Smooth muscle cell (in vitro differentiated cells): Measurements from ENCODE around the gene ATXN10. TPM values are rescaled to one million over a fixed set of nuclear protein-coding genes. Genes with fewer than 3 reads are reported as not detected.

Source experiments
- DNase-seq: peaks from one replicate; lab custom pipeline; 2025; ENCODE audit not compliant: unreplicated experiment; lab: John Stamatoyannopoulos, UW
- H2AFZ ChIP-seq: fragments of 200-600 bp; sonication (generic); 2 replicates; pipeline ENCODE4 v1.6.0; 2016; ENCODE audit warnings: antibody characterized with exemption, low read depth, mild to moderate bottlenecking
- H3F3A ChIP-seq: fragments of 200-600 bp; sonication (generic); 2 replicates; pipeline ENCODE4 v1.6.0; 2017; ENCODE audit warnings: antibody characterized with exemption, low read depth
- H3K27ac ChIP-seq: fragments of 200-600 bp; sonication (generic); 2 replicates; pipeline ENCODE4 v1.5.1; 2016; ENCODE audit warnings: low read depth, mild to moderate bottlenecking
- H3K27me3 ChIP-seq: fragments of 200-600 bp; sonication (generic); 2 replicates; pipeline ENCODE4 v1.6.1; 2016; ENCODE audit warnings: low read depth, mild to moderate bottlenecking
- H3K36me3 ChIP-seq: fragments of 200-600 bp; sonication (generic); 2 replicates; pipeline ENCODE4 v1.5.1; 2016; ENCODE audit warnings: low read depth
- H3K4me1 ChIP-seq: fragments of 200-600 bp; sonication (generic); 2 replicates; pipeline ENCODE4 v1.5.1; 2016; ENCODE audit warnings: low read depth
- H3K4me2 ChIP-seq: fragments of 200-600 bp; sonication (generic); 2 replicates; pipeline ENCODE4 v1.6.0; 2016; ENCODE audit warnings: mild to moderate bottlenecking
- H3K4me3 ChIP-seq: fragments of 200-600 bp; sonication (generic); 2 replicates; pipeline ENCODE4 v1.5.1; 2016; ENCODE audit warnings: mild to moderate bottlenecking
- H3K79me2 ChIP-seq: fragments of 200-600 bp; sonication (generic); 2 replicates; pipeline ENCODE4 v1.6.0; 2016; ENCODE audit warnings: low read depth, mild to moderate bottlenecking
- H3K9ac ChIP-seq: fragments of 200-600 bp; sonication (generic); 2 replicates; pipeline ENCODE4 v1.6.0; 2016; ENCODE audit warnings: low read depth
- H3K9me3 ChIP-seq: fragments of 200-600 bp; sonication (generic); replicated peaks from 2 replicates; pipeline ENCODE4 v1.5.1; 2016; ENCODE audit warnings: low read depth
- H4K20me1 ChIP-seq: fragments of 200-600 bp; sonication (generic); 2 replicates; pipeline ENCODE4 v1.6.0; 2016; ENCODE audit warnings: low read depth
- WGBS: methylation state at CpG from one replicate; pipeline ENCODE4 v1.1.7; 2016; ENCODE audit warnings: low lambda C conversion rate; 5-methylcytosine and 5-hydroxymethylcytosine counted together
- polyA plus RNA-seq: library from polyadenylated mRNA; unstranded; fragments of >200 nt; fragmentation: Nextera tagmentation; extraction: Ambion mirVana; gene quantifications from 2 replicates; pipeline ENCODE4 v1.2.1, GENCODE V29; 2016
- total RNA-seq: library from RNA; depleted of rRNA; stranded (reverse); fragments of >200 nt; gene quantifications from 2 replicates; pipeline ENCODE4 v1.2.3, GENCODE V29; 2014
- TF ChIP-seq, protein P1 (sequence below): fragments of 200-600 bp; sonication (generic); IDR thresholded peaks from 2 replicates; pipeline ENCODE4 v1.5.1; 2017; ENCODE audit warnings: borderline replicate concordance, mild to moderate bottlenecking, antibody characterized with exemption; ENCODE audit not compliant: insufficient read depth, poor library complexity, severe bottlenecking

Gene ATXN10
- total and polyA plus RNA-seq, 2 experiments from 2014 or later, result 117 to 131 TPM

DNA sequence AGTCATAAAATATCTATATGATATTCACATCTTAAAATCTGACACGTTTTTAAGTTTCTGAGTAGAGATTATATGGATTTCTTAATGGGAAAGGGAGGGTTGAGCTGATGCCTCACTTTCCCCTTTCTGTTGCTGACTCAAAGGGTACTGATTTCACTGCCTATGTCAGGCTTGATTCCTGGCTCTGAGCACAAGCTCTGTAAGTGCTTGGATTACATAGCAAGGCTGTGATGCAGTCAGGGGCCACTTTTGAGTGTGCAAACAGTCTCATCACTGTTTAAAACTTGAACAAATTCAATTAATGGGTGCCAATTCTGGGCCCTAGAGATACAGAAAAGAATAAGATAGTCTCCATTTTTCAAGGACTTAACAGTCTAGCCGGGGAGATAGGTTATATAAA is 14.4 kb downstream of the ATXN10 start:
- peaks cover 8% of the 10 kb centered on the region for H3K4me1 ChIP-seq
- DNase-seq, result no peak
- H4K20me1 ChIP-seq, result peaks cover 100% of the 10 kb centered on the region
- no peaks in the 10 kb centered on the region for H3F3A ChIP-seq
- H3K9me3 ChIP-seq, result no peaks in the 10 kb centered on the region
- 32% methylated on average over 2 of the region's 2 CpGs for WGBS
- no peaks in the 10 kb centered on the region for H3K27me3 ChIP-seq
- peaks cover 100% of the 10 kb centered on the region for H3K79me2 ChIP-seq
- H3K4me3 ChIP-seq, result no peak overlapping the region
- H3K9ac ChIP-seq, result no peak overlapping the region
- peak overlapping the region; percentile 39 for H3K4me2 ChIP-seq
- TF ChIP-seq, protein P1, sequence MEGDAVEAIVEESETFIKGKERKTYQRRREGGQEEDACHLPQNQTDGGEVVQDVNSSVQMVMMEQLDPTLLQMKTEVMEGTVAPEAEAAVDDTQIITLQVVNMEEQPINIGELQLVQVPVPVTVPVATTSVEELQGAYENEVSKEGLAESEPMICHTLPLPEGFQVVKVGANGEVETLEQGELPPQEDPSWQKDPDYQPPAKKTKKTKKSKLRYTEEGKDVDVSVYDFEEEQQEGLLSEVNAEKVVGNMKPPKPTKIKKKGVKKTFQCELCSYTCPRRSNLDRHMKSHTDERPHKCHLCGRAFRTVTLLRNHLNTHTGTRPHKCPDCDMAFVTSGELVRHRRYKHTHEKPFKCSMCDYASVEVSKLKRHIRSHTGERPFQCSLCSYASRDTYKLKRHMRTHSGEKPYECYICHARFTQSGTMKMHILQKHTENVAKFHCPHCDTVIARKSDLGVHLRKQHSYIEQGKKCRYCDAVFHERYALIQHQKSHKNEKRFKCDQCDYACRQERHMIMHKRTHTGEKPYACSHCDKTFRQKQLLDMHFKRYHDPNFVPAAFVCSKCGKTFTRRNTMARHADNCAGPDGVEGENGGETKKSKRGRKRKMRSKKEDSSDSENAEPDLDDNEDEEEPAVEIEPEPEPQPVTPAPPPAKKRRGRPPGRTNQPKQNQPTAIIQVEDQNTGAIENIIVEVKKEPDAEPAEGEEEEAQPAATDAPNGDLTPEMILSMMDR, result no peak
- H3K36me3 ChIP-seq, result peaks cover 3% of the 10 kb centered on the region
- no peak overlapping the region for H2AFZ ChIP-seq
- H3K27ac ChIP-seq, result peak overlapping the region; percentile 2

DNA sequence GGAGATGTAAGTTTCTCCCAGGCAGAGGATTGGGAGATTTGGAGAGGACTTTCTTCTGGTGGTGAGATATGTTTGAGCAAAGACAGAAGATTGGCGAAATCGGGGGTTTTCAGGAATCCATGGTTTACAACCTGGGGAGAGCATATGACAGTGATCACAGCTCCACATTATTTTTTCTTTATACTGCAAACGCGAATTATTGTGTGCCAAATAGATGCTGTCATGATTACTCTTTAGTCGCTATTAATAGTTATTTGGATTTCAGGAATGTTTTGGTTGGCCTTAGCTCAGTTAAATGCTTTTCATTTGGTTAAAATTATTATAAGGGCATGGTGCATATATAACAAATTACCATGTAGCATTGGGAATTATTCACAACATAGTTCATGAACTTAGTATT is 15.2 kb downstream of the ATXN10 start:
- H3K27ac ChIP-seq, result no peak overlapping the region

DNA sequence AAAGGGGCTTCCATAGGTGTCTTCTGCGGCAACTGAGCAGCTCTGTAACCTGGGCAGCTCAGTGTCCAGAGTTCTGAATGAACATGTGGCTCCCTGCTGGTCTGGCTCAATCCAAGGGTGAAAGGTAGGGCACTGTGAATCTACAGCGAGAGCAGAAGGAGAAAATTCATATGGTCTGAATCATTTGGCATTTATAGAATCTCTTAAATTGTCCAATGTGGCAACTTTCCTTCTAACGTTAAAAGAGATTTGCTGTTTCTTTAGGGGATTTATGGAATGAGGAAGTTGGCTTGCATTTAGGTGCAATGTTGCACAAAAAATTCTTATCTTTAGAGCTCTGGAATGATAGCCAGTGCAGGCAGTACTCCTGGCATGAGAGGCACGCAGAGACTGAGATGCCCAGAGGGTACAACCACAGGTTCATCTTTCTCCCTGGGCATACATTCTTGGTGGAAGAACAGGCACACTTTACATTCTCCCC is 17.0 kb downstream of the ATXN10 start:
- Histone ChIP-seq H3K79me2 (peaks cover 92% of the 10 kb centered on the region), H3K27ac (peak overlapping the region; percentile 47), H3K9me3 (no peaks in the 10 kb centered on the region), H3K4me2 (peak overlapping the region; percentile 42), H3K9ac (no peak overlapping the region), H2AFZ (no peak overlapping the region), H3F3A (no peaks in the 10 kb centered on the region), H4K20me1 (peaks cover 99% of the 10 kb centered on the region), H3K4me3 (no peak overlapping the region), H3K4me1 (peaks cover 5% of the 10 kb centered on the region), H3K27me3 (no peaks in the 10 kb centered on the region), H3K36me3 (peaks cover 10% of the 10 kb centered on the region)
- TF ChIP-seq, protein P1, result no peak
- no peak for DNase-seq
- 35% methylated on average over 4 of the region's 4 CpGs for WGBS

More for the DNA sequence above, 15.2 kb downstream of the ATXN10 start:
- DNase-seq, result no peak
- Histone ChIP-seq H3K9ac (no peak overlapping the region), H3K4me3 (no peak overlapping the region), H3K4me1 (peaks cover 5% of the 10 kb centered on the region), H3K4me2 (no peak overlapping the region), H4K20me1 (peaks cover 100% of the 10 kb centered on the region), H3K27me3 (no peaks in the 10 kb centered on the region), H3K9me3 (no peaks in the 10 kb centered on the region), H2AFZ (no peak overlapping the region), H3K79me2 (peaks cover 100% of the 10 kb centered on the region), H3F3A (no peaks in the 10 kb centered on the region), H3K36me3 (peaks cover 3% of the 10 kb centered on the region)
- WGBS, result 95% methylated on average over 5 of the region's 5 CpGs
- TF ChIP-seq, protein P1, result no peak

DNA sequence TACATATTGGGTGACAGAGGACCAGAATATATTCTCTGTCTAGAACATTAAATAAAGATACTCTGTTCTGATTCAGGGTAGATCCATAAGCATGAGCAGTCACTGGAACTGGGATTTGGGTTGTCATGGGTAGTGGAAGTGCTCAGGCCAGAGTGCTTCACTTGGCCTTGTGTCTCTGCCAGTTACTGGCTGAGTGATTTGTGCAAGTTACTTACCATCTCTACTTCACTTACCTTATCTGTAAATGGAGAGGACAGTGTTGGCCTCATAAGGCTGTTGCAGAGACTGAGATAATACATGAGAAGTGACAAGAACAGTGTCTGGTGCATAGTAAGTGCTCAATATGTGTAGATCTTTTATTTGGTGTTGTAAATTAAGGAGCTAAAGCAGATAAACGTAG is 17.6 kb downstream of the ATXN10 start:
- H3K9me3 ChIP-seq, result no peaks in the 10 kb centered on the region
- H3K27me3 ChIP-seq, result no peaks in the 10 kb centered on the region
- no peak overlapping the region for H3K9ac ChIP-seq
- peaks cover 92% of the 10 kb centered on the region for H3K79me2 ChIP-seq
- 80% methylated on average over 1 of the region's 1 CpG for WGBS
- H3K4me2 ChIP-seq, result peak overlapping the region; percentile 42
- H3K4me3 ChIP-seq, result no peak overlapping the region
- H2AFZ ChIP-seq, result no peak overlapping the region
- TF ChIP-seq, protein P1, result no peak
- peak overlapping the region; percentile 47 for H3K27ac ChIP-seq
- peaks cover 99% of the 10 kb centered on the region for H4K20me1 ChIP-seq
- no peaks in the 10 kb centered on the region for H3F3A ChIP-seq
- H3K36me3 ChIP-seq, result peaks cover 10% of the 10 kb centered on the region
- no peak for DNase-seq
- peaks cover 5% of the 10 kb centered on the region for H3K4me1 ChIP-seq
